Stimulated activated CD4-positive, alpha-beta T cell treated with anti-CD3 and anti-CD28 coated beads, TNF-alpha, amount 100 ng/mL, for 1 hour (primary cell): ENCODE results near the gene SERTAD4.
"Not testable (repeated sequence)": the region's sequence is repeated elsewhere in the genome, so short reads cannot be mapped to it uniquely, and the experiment has no call there.

Source experiments
- DNase-seq, 3 donors: peaks; one replicate each; pipeline ENCODE4 v3.0.0-alpha.2; 2020; ENCODE audit warnings: low read depth in 3 of 3, low spot score in 1 of 3

Gene SERTAD4

GRCh38 chr1:210232511-210233215 is at the start of gene SERTAD4:
Gene SERTAD4 (plus strand): TSS chr1:210232796. CDS start chr1:210237961, 5,165 bp downstream.
- no peak for DNase-seq

GRCh38 chr1:210185063-210185462 is 47.5 kb upstream of the SERTAD4 start:
- DNase-seq, result no peak

DNA sequence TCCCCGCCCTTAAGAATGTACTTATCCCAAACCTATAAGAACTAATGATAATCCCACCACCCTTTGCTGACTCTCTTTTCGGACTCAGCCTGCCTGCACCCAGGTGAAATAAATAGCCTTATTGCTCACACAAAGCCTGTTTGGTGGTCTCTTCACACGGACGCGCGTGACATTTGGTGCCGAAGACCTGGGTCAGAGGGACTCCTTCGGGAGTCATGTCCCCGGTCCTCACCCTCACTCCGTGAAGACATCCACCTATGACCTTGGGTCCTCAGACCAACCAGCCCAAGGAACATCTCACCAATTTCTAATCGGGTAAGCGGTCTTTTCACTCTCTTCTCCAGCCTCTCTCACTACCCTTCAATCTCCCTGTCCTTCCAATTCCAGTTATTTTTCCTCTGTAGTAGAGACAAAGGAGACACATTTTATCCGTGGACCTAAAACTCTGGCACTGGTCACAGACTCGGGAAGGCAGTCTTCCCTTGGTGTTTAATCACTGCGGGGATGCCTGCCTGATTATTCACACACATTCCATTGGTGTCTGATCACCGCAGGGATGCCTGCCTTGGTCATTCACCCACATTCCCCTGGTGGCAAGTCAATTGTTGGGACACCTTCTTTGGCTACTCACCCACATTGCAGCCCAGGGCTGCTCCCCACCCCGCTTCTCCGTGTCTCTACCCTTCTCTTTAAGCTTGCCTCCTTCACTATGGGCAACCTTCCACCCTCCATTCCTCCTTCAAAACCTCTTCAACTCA is 44.6 kb upstream of the SERTAD4 start:
- not testable (repeated sequence) for DNase-seq

- no peak for DNase-seq
Measured at GRCh38 chr1:210189426-210189825, 43.2 kb upstream of the SERTAD4 start.

DNA sequence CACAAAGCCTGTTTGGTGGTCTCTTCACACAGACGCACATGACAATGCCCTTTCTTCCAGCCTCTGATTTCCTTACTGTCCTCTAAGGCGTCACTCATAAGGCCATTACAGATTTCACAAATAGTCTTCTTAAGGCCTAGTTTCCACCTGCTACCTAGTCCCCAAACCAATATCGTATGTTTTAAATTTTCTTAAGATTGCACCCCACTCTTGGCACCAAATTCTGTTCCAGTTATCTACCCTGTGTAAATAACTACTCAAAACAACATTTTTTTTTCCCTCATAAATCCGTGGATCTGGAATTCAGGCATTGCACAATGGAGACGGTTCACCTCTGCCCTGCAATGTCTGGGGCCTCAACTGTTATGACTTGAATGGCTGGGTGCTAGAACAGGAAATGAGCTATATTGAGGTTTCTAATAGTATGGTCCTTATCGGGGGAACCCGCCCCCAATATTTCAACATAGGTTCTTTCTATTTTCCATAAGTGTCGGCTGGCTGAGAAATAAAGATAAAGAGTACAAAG is 36.9 kb upstream of the SERTAD4 start:
- DNase-seq, result no peak

DNA sequence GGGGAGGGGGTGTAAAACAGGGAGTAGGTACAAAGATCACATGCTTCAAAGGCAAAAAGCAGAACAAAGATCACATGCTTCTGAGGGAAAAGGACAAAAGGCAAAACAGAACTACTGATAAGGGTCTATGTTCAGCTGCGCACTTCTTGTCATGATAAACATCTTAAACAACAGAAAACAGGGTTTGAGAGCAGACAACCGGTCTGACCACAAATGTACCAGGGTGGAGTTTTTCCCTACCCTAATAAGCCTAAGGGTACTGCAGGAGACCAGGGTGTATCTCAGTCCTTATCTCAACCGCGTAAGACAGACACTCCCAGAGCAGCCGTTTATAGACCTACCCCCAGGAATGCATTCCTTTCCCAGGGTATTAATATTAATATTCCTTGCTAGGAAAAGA is 36.3 kb upstream of the SERTAD4 start:
- DNase-seq, result not testable (repeated sequence)

DNA sequence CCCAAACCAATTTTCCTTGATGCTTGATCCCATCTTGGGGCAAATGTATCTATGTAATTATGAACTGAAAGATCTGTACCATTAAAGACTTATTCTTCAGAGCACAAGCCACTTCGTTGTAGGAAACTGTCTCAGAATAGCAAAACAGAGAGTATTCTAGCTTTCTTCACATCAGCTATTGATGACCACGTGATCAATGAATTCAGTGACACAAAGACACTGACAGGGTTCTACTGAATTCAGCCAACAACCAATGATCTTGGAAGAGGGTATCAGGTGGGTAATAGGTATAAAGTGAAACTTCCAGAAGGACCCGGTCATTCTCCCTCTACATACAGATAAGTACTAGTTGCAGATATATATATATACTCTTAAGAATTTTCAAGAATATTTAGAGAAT is 33.8 kb upstream of the SERTAD4 start:
- DNase-seq, result no peak

- no peak for DNase-seq
Measured at GRCh38 chr1:210200124-210200736, 32.4 kb upstream of the SERTAD4 start.

DNA sequence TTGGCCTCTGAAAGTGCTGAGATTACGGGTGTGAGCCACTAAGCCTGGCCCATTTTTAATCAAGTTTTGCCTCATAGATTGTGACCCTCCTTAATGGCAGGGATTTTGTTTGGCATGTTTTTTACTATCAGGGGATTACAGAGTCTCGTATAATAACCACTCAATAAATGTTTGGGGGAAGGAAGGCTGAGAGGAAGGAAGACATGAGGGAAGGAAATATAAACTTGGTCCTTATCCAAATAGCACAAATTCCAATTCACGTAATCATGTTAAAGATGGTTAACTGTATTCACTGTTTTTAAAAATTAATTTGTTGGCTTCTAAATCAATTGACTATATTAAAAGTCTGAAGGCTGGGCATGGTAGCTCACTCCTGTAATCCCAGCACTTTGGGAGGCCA is 30.9 kb upstream of the SERTAD4 start:
- DNase-seq, result no peak

- no peak for DNase-seq
Measured at GRCh38 chr1:210207597-210208450, 24.8 kb upstream of the SERTAD4 start.

- no peak for DNase-seq
Measured at GRCh38 chr1:210213335-210213734, 19.3 kb upstream of the SERTAD4 start.

GRCh38 chr1:210214573-210215409 is 17.8 kb upstream of the SERTAD4 start:
- DNase-seq, result no peak

DNA sequence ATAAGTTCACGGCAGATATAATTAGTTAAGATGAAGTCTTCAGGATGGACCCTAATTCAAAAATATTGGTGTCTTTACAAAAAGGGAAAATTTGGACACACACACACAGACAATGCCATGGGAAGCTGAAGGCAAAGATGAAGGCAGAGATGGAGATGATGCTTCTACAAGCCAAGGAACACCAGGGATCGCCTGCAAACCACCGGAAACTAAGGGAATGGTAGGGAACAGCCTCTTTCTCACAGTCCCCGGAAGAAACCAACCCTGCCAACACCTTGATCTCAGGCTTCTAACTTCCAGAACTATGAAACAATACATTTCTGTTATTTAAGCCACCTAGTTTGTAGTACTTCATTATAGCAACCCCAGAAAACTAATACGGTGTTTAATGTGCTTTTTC is 15.1 kb upstream of the SERTAD4 start:
- DNase-seq, result no peak

- no peak for DNase-seq
Measured at GRCh38 chr1:210218047-210218446, 14.5 kb upstream of the SERTAD4 start.

DNA sequence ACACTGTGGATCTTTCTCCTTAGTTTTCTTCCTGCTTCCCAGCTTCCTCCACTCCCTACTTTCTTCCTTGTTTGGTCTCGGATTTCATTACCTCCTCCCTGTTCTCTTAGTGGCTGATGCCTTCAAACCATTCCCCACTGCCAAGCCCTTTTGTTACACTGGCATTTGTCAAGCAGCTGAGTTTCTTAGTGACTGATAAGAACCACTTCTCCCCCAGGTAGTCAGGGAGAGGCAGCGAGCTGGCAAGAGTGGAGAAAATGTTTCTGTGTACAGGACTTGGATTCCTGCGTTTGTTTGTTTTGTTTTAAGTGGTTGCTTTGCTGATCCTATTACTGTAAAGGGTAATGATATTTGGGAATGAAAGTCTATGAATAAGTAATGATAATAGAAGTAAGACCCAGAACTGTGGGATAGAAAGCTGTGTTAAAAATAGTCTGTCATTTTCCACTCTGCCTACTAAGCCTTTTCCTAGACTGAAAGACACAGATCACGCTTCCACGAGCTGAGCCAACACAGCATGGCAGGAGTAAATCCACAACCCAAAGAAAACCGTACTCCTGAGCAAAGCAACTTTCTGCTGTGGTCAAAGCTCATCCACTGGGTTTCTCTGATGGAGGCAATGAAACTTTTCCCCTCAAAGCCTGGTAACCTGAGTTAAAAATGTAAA is 10.1 kb upstream of the SERTAD4 start:
- DNase-seq, result no peak

DNA sequence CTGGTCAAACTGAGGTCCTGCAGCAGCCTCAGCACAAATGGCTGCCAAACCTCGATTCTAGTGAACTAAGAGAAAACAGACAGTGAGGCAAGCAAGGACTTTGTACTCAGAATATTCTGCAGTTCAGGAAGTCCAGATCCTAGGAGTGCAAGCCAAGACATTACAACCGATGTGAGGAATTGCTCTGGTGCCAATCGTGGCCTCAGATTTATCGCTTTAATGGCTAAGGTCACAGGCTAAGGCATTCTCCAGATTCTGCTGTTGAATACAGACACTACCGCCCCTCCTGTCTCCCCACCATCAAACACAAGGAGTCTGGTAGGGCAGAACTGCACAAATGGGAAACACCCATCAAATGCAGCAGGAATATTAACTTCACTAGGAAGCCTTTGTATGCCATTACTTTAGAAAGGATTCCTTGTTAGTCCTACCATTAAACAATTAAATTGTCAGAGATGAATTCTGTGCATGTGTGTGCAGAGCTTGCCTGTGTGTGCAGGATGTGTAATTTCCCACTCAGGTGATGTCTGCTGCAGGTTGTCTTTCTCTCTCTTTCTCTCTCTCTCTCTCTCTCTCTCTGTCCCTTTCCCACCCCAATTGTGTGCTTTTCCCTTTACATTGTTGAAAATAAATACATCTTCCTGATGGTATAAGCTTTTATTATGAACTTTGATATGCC is 9.2 kb upstream of the SERTAD4 start:
- no peak for DNase-seq

DNA sequence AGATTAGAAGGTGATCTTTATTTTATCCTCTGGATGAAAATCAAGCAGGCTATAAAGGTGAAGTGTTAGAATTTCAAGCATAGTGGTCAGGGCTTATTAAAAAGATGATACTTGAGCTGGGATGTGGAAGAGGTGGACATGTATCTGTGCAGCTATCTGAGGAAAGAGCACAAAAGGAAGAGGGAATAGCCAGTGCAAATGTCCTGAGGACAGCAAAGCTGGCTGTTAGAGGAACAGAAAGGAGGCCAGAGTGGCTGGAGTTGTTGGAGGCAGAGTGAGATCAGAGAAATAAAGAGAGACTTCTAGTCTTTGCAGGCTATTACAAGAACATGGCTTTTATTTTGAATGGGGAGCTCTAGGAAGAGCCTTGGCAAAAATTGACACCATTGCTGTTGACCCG is 4.4 kb upstream of the SERTAD4 start:
- DNase-seq, result no peak

GRCh38 chr1:210230149-210230695 is 2.4 kb upstream of the SERTAD4 start:
- no peak for DNase-seq
